DND-41 (cell line): ENCODE data around the gene IL17REL.

Experiments used
- ATAC-seq: fragments of 200-7000 bp; cut with Tn5 transposase; 3 replicates; pipeline ENCODE4 v1.9.1; 2021; ENCODE audit warnings: low read depth; ENCODE audit not compliant: insufficient read depth
- DNase-seq: peaks from one replicate; pipeline ENCODE4 v3.0.0-alpha.2; 2020
- H2AFZ ChIP-seq: 2 replicates; pipeline ENCODE4 v1.6.0; 2012; ENCODE audit warnings: low read depth, low read length
- H3K27ac ChIP-seq: 2 replicates; pipeline ENCODE4 v1.5.1; 2012; ENCODE audit warnings: low read length, inconsistent platforms
- H3K27me3 ChIP-seq: fragments of 200-600 bp; sonication (generic); 2 replicates; pipeline ENCODE4 v1.6.0; 2012; ENCODE audit warnings: low read length, mild to moderate bottlenecking, inconsistent platforms; ENCODE audit not compliant: insufficient read depth, poor library complexity
- H3K36me3 ChIP-seq: 2 replicates; pipeline ENCODE4 v1.5.1; 2012; ENCODE audit warnings: low read length, inconsistent platforms; ENCODE audit not compliant: insufficient read depth
- H3K4me1 ChIP-seq: 2 replicates; pipeline ENCODE4 v1.5.1; 2012; ENCODE audit warnings: mild to moderate bottlenecking, low read length; ENCODE audit not compliant: insufficient read depth
- H3K4me2 ChIP-seq: 2 replicates; pipeline ENCODE4 v1.6.0; 2012; ENCODE audit warnings: mild to moderate bottlenecking, moderate library complexity, low read length, inconsistent platforms; ENCODE audit not compliant: insufficient read depth
- H3K4me3 ChIP-seq, 2 experiments: fragments of 200-600 bp in 1 of 2; shearing (Covaris generic) in 1 of 2; 2 replicates each; pipeline ENCODE4 v1.5.1; 2012 to 2016; ENCODE audit warnings: inconsistent platforms in 2 of 2, low read length in 2 of 2, mild to moderate bottlenecking in 2 of 2, low read depth in 1 of 2, moderate library complexity in 1 of 2
- H3K79me2 ChIP-seq: 2 replicates; pipeline ENCODE4 v1.6.0; 2012; ENCODE audit warnings: low read length, inconsistent platforms; ENCODE audit not compliant: insufficient read depth
- H3K9ac ChIP-seq: 2 replicates; pipeline ENCODE4 v1.6.0; 2012; ENCODE audit warnings: low read depth, mild to moderate bottlenecking, inconsistent platforms, low read length, moderate library complexity
- H3K9me3 ChIP-seq: 2 replicates; pipeline ENCODE4 v1.5.1; 2012; ENCODE audit warnings: low read length, moderate library complexity, mild to moderate bottlenecking, inconsistent platforms; ENCODE audit not compliant: insufficient read depth, severe bottlenecking
- H4K20me1 ChIP-seq: 2 replicates; pipeline ENCODE4 v1.6.0; 2012; ENCODE audit warnings: low read length; ENCODE audit not compliant: insufficient read depth
- EZH2 ChIP-seq: IDR thresholded peaks from 3 replicates; pipeline ENCODE4 v1.6.1; 2012; ENCODE audit warnings: borderline replicate concordance, low read depth, mild to moderate bottlenecking, moderate library complexity, low read length, inconsistent platforms; ENCODE audit not compliant: severe bottlenecking
- TF ChIP-seq, protein P1 (sequence below): IDR thresholded peaks from 2 replicates; pipeline ENCODE4 v1.5.1; 2012; ENCODE audit warnings: borderline replicate concordance, low read length, moderate library complexity, mild to moderate bottlenecking; ENCODE audit not compliant: poor library complexity, severe bottlenecking; ENCODE audit errors: extremely low read depth

The IL17REL gene

DNA sequence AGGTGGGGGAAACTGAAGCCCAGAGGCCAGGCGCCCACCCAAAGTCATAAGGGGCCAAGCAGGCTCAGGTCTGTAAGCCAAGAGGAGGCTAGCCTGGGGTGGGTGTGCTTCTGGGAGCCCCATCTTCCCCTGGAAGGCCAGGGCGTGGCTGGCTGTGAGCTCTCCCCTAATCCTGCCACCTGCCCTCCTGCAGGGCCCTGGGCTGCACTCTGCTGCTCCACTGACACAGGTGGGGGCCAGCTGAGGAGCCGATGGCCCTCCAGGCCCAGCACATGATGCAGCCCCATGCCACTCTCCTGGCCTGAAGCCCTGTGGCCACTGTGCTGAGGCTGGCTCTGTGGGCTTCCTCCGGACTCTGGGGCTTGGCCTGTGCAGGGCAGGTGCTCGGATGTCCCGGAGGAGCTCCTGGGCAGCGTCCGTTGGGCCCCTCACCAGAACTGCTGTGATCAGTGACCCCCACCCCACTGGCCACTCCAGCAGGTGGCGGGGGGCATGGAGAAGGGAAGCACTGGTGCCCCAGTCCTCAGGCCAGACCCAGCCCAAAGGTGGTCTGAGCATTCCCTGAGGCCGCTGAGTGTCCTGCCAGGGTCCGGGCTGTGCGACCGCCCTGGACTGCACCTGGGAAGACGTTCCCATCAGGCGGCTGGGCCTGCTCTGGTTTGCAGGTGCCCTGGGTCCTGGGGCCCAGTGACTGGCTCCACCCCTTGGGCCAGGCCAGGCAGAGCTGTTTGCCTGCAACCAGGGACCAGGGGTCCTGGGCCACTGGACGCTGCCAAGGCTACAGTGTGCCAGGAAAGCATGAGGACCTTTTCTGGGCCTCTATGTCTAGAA lies 43.5 kb downstream of the IL17REL start:
- no peak overlapping the region for H3K4me2 ChIP-seq
- peaks cover 24% of the 10 kb centered on the region for H4K20me1 ChIP-seq
- H3K79me2 ChIP-seq = 0 out of 2 replicates have a peak, but pooled peaks cover 3% of the 10 kb centered on the region
- TF ChIP-seq EZH2 = no peak
- TF ChIP-seq, protein P1, sequence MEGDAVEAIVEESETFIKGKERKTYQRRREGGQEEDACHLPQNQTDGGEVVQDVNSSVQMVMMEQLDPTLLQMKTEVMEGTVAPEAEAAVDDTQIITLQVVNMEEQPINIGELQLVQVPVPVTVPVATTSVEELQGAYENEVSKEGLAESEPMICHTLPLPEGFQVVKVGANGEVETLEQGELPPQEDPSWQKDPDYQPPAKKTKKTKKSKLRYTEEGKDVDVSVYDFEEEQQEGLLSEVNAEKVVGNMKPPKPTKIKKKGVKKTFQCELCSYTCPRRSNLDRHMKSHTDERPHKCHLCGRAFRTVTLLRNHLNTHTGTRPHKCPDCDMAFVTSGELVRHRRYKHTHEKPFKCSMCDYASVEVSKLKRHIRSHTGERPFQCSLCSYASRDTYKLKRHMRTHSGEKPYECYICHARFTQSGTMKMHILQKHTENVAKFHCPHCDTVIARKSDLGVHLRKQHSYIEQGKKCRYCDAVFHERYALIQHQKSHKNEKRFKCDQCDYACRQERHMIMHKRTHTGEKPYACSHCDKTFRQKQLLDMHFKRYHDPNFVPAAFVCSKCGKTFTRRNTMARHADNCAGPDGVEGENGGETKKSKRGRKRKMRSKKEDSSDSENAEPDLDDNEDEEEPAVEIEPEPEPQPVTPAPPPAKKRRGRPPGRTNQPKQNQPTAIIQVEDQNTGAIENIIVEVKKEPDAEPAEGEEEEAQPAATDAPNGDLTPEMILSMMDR = no peak
- H3K9ac ChIP-seq = no peak overlapping the region; the same call in 1 of the 2 replicates
- H3K36me3 ChIP-seq = peaks cover 5% of the 10 kb centered on the region
- ATAC-seq = no peak
- peak; percentile 4 for DNase-seq
- H3K27me3 ChIP-seq = no peaks in the 10 kb centered on the region
- no peak overlapping the region for H3K27ac ChIP-seq
- H3K4me1 ChIP-seq = peaks cover 32% of the 10 kb centered on the region
- no peak overlapping the region for H2AFZ ChIP-seq
- H3K4me3 ChIP-seq = no peak overlapping the region
- H3K9me3 ChIP-seq = no peaks in the 10 kb centered on the region

DNA sequence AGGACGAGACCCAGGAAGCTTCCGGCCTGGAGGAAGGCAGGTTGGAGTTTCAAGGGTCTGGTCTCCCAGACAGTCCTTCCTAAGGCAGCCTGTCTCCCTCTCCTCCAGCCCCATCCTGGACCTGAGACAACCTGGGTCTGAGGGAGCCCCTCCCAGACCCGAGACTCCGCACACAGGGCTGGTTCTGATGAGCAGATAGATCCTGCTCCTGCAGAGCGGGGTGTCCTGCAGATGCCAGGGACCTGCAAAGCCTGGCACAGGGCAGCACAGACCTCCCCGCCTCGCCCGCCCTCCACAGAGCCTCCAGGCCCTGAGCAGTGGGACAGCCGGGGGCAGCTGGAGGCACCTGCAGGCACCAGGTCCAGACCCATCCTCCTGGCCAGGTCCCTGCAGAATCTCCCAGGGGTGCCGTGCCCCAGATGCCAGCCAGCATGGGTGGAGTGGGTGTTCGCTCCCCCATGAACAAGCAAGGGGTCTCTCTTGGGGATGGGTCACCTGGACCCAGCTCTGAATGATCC lies 44.2 kb downstream of the IL17REL start:
- Histone ChIP-seq H3K9ac (no peak overlapping the region; the same call in 1 of the 2 replicates), H3K4me2 (no peak overlapping the region), H3K4me3 (no peak overlapping the region), H2AFZ (no peak overlapping the region), H3K27ac (no peak overlapping the region), H3K79me2 (peaks cover 9% of the 10 kb centered on the region; the same call in 1 of the 2 replicates), H3K27me3 (no peaks in the 10 kb centered on the region), H3K4me1 (peaks cover 38% of the 10 kb centered on the region), H4K20me1 (peaks cover 29% of the 10 kb centered on the region), H3K9me3 (no peaks in the 10 kb centered on the region), H3K36me3 (peaks cover 12% of the 10 kb centered on the region)
- ATAC-seq (no peak), DNase-seq (peak; percentile 5)
- TF ChIP-seq, protein P1 = no peak
- no peak for TF ChIP-seq EZH2

DNA sequence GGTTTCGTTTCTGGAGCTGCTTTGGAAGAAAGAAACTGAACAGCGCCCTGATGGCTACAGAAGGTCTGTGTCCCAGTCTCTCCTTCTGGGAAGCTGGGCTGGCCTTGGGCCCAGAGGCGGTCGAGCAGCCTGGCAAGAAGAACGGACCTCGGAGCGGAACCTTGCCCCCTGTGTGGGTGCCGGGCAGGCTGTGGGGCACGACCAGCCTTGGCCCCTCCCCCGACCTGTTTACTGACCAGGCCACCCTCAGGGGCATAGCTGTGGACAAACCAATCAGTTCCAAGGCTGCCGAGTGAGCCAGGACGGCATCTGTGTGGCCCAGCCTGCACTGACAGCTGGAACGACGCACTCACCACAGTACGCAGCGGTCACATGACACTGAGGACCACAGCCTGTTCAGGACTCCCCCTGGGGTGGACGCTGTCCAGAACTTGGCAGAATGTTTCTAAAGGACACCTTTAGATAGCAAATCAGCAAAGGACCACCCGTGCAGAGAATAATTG lies 44.8 kb downstream of the IL17REL start:
- Histone ChIP-seq H3K27ac (no peak overlapping the region), H3K36me3 (peaks cover 18% of the 10 kb centered on the region), H3K9ac (no peak overlapping the region), H3K4me3 (no peak overlapping the region), H3K4me1 (peaks cover 42% of the 10 kb centered on the region), H2AFZ (no peak overlapping the region), H3K9me3 (no peaks in the 10 kb centered on the region), H3K79me2 (peaks cover 15% of the 10 kb centered on the region), H3K4me2 (no peak overlapping the region), H4K20me1 (peaks cover 35% of the 10 kb centered on the region), H3K27me3 (no peaks in the 10 kb centered on the region)
- ATAC-seq (no peak), DNase-seq (peak; percentile 2)
- TF ChIP-seq, protein P1 = no peak
- no peak for TF ChIP-seq EZH2
